GM12878 (cell line): ENCODE results near the gene MANBA. TPM values are rescaled to one million over a fixed set of nuclear protein-coding genes. Genes with fewer than 3 reads are reported as not detected.
A peak's percentile ranks its signal among the peaks of the same experiment; 100 is the strongest.

Experiments used
- ATAC-seq: fragments of 200-7000 bp; cut with Tn5 transposase; 3 replicates; pipeline ENCODE4 v1.9.1; 2020; ENCODE audit warnings: mild to moderate bottlenecking, moderate library complexity
- BruUV-seq: library from RNA; stranded (reverse); fragments of 400-500 nt; replicated peaks from 2 replicates; lab custom pipeline; 2021; lab: Mats Ljungman, UMichigan
- CTCF ChIA-PET: fragments of 300-600 bp; sonication (Branson Sonifier 250); formaldehyde crosslinking; extraction: SDS; loops from one replicate; lab custom pipeline; 2021; ENCODE audit warnings: inconsistent platforms; lab: Yijun Ruan, JAX
- POLR2A ChIA-PET: fragments of 350-600 bp; formaldehyde crosslinking; extraction: SDS; loops from one replicate; lab custom pipeline; 2021; ENCODE audit warnings: inconsistent platforms; lab: Charles Lee
- RAD21 ChIA-PET: fragments of 300-600 bp; sonication (Branson Sonifier 250); formaldehyde crosslinking; loops from one replicate; lab custom pipeline; 2023; ENCODE audit warnings: antibody characterized with exemption; ENCODE audit not compliant: unreplicated experiment; lab: Charles Lee
- SMC1A ChIA-PET: fragments of 300-600 bp; sonication (Branson Sonifier 250); formaldehyde crosslinking; loops from one replicate; lab custom pipeline; 2023; ENCODE audit not compliant: unreplicated experiment, uncharacterized antibody; lab: Charles Lee
- DNase-seq: peaks from one replicate; pipeline ENCODE4 v3.0.0-alpha.2; 2011; ENCODE audit warnings: low read depth, low spot score
- FAIRE-seq: peaks from 3 replicates; lab custom pipeline; 2011; peaks lifted over from hg19 to GRCh38; lab: Jason Lieb, UNC
- H2AFZ ChIP-seq: 2 replicates; pipeline ENCODE4 v1.6.0; 2011; ENCODE audit warnings: low read depth, low read length, control low read depth; ENCODE audit not compliant: control insufficient read depth
- H3K27ac ChIP-seq: 2 replicates; pipeline ENCODE4 v1.5.1; 2011; ENCODE audit warnings: control low read depth; ENCODE audit not compliant: control insufficient read depth, insufficient read depth
- H3K27me3 ChIP-seq, 2 experiments: replicated peaks in 1 of 2; 2 replicates each; pipeline versions ENCODE4 v1.6.0 to v1.6.1; 2011; ENCODE audit warnings: low read length in 1 of 2; ENCODE audit not compliant: control insufficient read depth in 2 of 2, insufficient read depth in 2 of 2
- H3K36me3 ChIP-seq, 2 experiments: 2 replicates each; pipeline ENCODE4 v1.5.1; 2011; ENCODE audit warnings: low read length in 1 of 2; ENCODE audit not compliant: control insufficient read depth in 2 of 2, insufficient read depth in 2 of 2
- H3K4me1 ChIP-seq: 2 replicates; pipeline ENCODE4 v1.6.1; 2011; ENCODE audit warnings: mild to moderate bottlenecking, low read length, moderate library complexity, mixed read lengths; ENCODE audit not compliant: control insufficient read depth, insufficient read depth
- H3K4me2 ChIP-seq: 2 replicates; pipeline ENCODE4 v1.6.0; 2011; ENCODE audit warnings: control low read depth; ENCODE audit not compliant: control insufficient read depth, insufficient read depth
- H3K4me3 ChIP-seq: fragments of 200-600 bp; sonication (generic); 2 replicates; pipeline ENCODE4 v1.5.1; 2016
- H3K79me2 ChIP-seq: 2 replicates; pipeline ENCODE4 v1.6.0; 2011; ENCODE audit warnings: low read length; ENCODE audit not compliant: control insufficient read depth, insufficient read depth
- H3K9ac ChIP-seq: 2 replicates; pipeline ENCODE4 v1.8.0; 2011; ENCODE audit warnings: low read length, control low read depth, mixed read lengths; ENCODE audit not compliant: control insufficient read depth, insufficient read depth
- H3K9me3 ChIP-seq: replicated peaks from 3 replicates; pipeline ENCODE4 v1.5.1; 2011; ENCODE audit warnings: mild to moderate bottlenecking, low read length; ENCODE audit not compliant: control insufficient read depth, insufficient read depth
- H4K20me1 ChIP-seq: 2 replicates; pipeline ENCODE4 v1.6.0; 2011; ENCODE audit not compliant: control insufficient read depth, insufficient read depth
- CBX5 ChIP-seq: sonication (generic); IDR thresholded peaks from 2 replicates; pipeline ENCODE4 v1.6.1; 2016; ENCODE audit warnings: low read depth, moderate library complexity, mild to moderate bottlenecking, inconsistent platforms
- GATAD2B ChIP-seq: fragments of 450-650 bp; conservative IDR thresholded peaks from 2 replicates; pipeline ENCODE4 v1.6.1; 2017; ENCODE audit warnings: low read depth, mild to moderate bottlenecking, moderate library complexity
- MEF2B ChIP-seq: fragments of 450-650 bp; IDR thresholded peaks from 2 replicates; pipeline ENCODE4 v1.6.1; 2018; ENCODE audit warnings: mild to moderate bottlenecking, moderate library complexity; ENCODE audit not compliant: partially characterized antibody, poor library complexity, severe bottlenecking
- NR2C1 ChIP-seq: fragments of 450-650 bp; IDR thresholded peaks from 2 replicates; pipeline ENCODE4 v1.6.1; 2017; ENCODE audit warnings: antibody characterized with exemption, mild to moderate bottlenecking, moderate library complexity
- NR2F1 ChIP-seq: fragments of 450-650 bp; conservative IDR thresholded peaks from 2 replicates; pipeline ENCODE4 v1.6.1; 2017; ENCODE audit warnings: mild to moderate bottlenecking
- PAX8 ChIP-seq: fragments of 450-650 bp; IDR thresholded peaks from 2 replicates; pipeline ENCODE4 v1.6.1; 2017; ENCODE audit warnings: mild to moderate bottlenecking, moderate library complexity
- POLR2AphosphoS5 ChIP-seq: IDR thresholded peaks from 2 replicates; pipeline ENCODE4 v1.6.1; 2011; ENCODE audit warnings: mild to moderate bottlenecking, low read length, inconsistent platforms
- RB1 ChIP-seq: fragments of 450-650 bp; formaldehyde crosslinking; IDR thresholded peaks from 2 replicates; pipeline ENCODE4 v1.6.1; 2017; ENCODE audit warnings: mild to moderate bottlenecking, borderline replicate concordance
- RCOR1 ChIP-seq: conservative IDR thresholded peaks from 2 replicates; pipeline ENCODE4 v1.6.1; 2012; ENCODE audit warnings: low read depth, low read length, improper control_type of control experiment
- RUNX3 ChIP-seq: IDR thresholded peaks from 2 replicates; pipeline ENCODE4 v1.6.1; 2012; ENCODE audit warnings: low read length, inconsistent platforms
- SMAD1 ChIP-seq: fragments of 450-650 bp; IDR thresholded peaks from 2 replicates; pipeline ENCODE4 v1.6.1; 2018; ENCODE audit warnings: mild to moderate bottlenecking, low read depth; ENCODE audit not compliant: partially characterized antibody
- STAT3 ChIP-seq: IDR thresholded peaks from 2 replicates; pipeline ENCODE4 v1.6.1; 2011; ENCODE audit warnings: low read depth, low read length, improper control_type of control experiment
- TARDBP ChIP-seq: IDR thresholded peaks from 2 replicates; pipeline ENCODE4 v1.6.1; 2016; ENCODE audit warnings: borderline replicate concordance
- TCF3 ChIP-seq: IDR thresholded peaks from 2 replicates; pipeline ENCODE4 v1.6.1; 2012; ENCODE audit warnings: low read depth, mild to moderate bottlenecking, low read length, borderline replicate concordance; ENCODE audit not compliant: insufficient read depth
- YBX1 ChIP-seq: fragments of 450-650 bp; IDR thresholded peaks from 2 replicates; pipeline ENCODE4 v1.6.1; 2016; ENCODE audit warnings: antibody characterized with exemption
- ZNF622 ChIP-seq: fragments of 450-650 bp; IDR thresholded peaks from 2 replicates; pipeline ENCODE4 v1.6.1; 2017; ENCODE audit warnings: mild to moderate bottlenecking, inconsistent platforms
- WGBS: methylation state at CpG from one replicate; pipeline ENCODE4 v1.1.6; 2016; ENCODE audit warnings: low lambda C conversion rate; ENCODE audit not compliant: insufficient replicate concordance, insufficient coverage; ENCODE audit errors: missing lambda C conversion rate; 5-methylcytosine and 5-hydroxymethylcytosine counted together
- in situ Hi-C: fragments of 300-500 bp; cut with MboI; formaldehyde crosslinking; loops from 9 replicates; pipeline ENCODE4 v1.14.3; 2018; ENCODE audit warnings: mixed read lengths
- intact Hi-C: fragments of 100-400 bp; cut with micrococcal nuclease; formaldehyde crosslinking; loops from one replicate; pipeline ENCODE4 v1.14.2; 2022; ENCODE audit not compliant: unreplicated experiment
- polyA plus RNA-seq, 11 experiments: library from polyadenylated mRNA; depleted of rRNA in 4 of 11; unstranded in 6 of 11; stranded (reverse) in 5 of 11; fragments of >200 nt; fragmentation: Nextera tagmentation in 4 of 11; fragmentation: Illumina TruSeq in 1 of 11; extraction: Ambion mirVana in 4 of 11; extraction: Trizol in 1 of 11; gene quantifications; 1 replicate in 1 of 11; 2 replicates in 10 of 11; pipeline versions ENCODE4 v1.2.1 to v1.2.3, GENCODE V29; 2011 to 2016; ENCODE audit warnings: inconsistent platforms in 2 of 11, missing spikeins in 2 of 11, low read depth in 1 of 11
- total RNA-seq, 4 experiments: library from RNA; depleted of rRNA in 3 of 4; stranded (reverse); fragments of >200 nt in 3 of 4; fragmentation: Illumina TruSeq in 1 of 4; extraction: Trizol in 1 of 4; gene quantifications; 2 replicates each; pipeline versions ENCODE4 v1.2.1 to v1.2.3, GENCODE V29; 2013 to 2021
- TF ChIP-seq, protein P1 (sequence below): fragments of 150-350 bp; IDR thresholded peaks from 2 replicates; pipeline ENCODE4 v1.6.1; 2016; ENCODE audit warnings: low read depth, low read length
- TF ChIP-seq, protein P2 (sequence below): fragments of 450-650 bp; IDR thresholded peaks from 2 replicates; pipeline ENCODE4 v1.6.1; 2017; ENCODE audit warnings: borderline replicate concordance
- TF ChIP-seq, protein P3 (sequence below): fragments of 150-350 bp; IDR thresholded peaks from 2 replicates; pipeline ENCODE4 v1.6.1; 2014; ENCODE audit warnings: mild to moderate bottlenecking, low read depth, low read length

Gene MANBA
- total and polyA plus RNA-seq, 10 of the 15 experiments (the other 5 are each of a cell fraction or from before 2014, with no cell fraction given): 3.8 to 19.0 (median 12.5) TPM

DNA sequence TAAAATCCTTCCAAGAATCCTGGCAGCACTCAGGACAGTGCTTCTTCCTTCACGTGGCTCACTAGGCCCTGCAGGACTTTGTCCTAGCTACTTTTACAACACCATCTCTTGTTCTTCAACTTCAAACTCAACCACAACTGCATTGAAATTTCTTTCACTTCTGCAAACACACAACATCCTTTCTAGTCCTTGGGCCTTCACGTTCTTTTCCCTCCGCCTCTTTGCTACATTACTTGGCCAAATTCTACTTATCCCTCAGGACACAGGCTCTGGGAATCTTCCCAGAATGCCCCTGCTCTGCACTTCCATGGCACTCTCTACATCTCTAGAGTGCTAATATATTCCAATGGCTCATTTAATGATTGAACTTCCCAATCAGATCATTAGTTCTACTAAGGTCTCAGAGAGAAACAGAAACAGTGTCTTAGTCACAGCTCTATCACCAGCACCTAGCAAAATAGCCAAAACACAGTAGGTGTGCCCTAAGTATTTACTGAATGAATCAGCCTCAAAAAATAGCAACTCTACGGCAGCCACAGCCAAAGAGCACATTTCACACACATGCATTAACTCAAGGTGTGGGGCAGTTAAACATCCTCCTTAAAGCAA is 73.3 kb downstream of the MANBA start:
- H2AFZ ChIP-seq: peak overlapping the region; percentile 70
- peak; percentile 87 for TF ChIP-seq RUNX3
- no peak; the same call in 1 of the 2 replicates for TF ChIP-seq PAX8
- no peak for TF ChIP-seq YBX1
- no peak for TF ChIP-seq STAT3
- TF ChIP-seq, protein P1, sequence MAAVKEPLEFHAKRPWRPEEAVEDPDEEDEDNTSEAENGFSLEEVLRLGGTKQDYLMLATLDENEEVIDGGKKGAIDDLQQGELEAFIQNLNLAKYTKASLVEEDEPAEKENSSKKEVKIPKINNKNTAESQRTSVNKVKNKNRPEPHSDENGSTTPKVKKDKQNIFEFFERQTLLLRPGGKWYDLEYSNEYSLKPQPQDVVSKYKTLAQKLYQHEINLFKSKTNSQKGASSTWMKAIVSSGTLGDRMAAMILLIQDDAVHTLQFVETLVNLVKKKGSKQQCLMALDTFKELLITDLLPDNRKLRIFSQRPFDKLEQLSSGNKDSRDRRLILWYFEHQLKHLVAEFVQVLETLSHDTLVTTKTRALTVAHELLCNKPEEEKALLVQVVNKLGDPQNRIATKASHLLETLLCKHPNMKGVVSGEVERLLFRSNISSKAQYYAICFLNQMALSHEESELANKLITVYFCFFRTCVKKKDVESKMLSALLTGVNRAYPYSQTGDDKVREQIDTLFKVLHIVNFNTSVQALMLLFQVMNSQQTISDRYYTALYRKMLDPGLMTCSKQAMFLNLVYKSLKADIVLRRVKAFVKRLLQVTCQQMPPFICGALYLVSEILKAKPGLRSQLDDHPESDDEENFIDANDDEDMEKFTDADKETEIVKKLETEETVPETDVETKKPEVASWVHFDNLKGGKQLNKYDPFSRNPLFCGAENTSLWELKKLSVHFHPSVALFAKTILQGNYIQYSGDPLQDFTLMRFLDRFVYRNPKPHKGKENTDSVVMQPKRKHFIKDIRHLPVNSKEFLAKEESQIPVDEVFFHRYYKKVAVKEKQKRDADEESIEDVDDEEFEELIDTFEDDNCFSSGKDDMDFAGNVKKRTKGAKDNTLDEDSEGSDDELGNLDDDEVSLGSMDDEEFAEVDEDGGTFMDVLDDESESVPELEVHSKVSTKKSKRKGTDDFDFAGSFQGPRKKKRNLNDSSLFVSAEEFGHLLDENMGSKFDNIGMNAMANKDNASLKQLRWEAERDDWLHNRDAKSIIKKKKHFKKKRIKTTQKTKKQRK: no peak
- no peak for TF ChIP-seq POLR2AphosphoS5
- peak; percentile 79; the same call in 1 of the 2 replicates for TF ChIP-seq CBX5
- TF ChIP-seq SMAD1: no peak
- no peak for TF ChIP-seq ZNF622
- no peak for TF ChIP-seq RB1
- TF ChIP-seq RCOR1: peak; percentile 79; the same call in 1 of the 2 replicates
- no peak for TF ChIP-seq TCF3
- TF ChIP-seq GATAD2B: no peak; the same call in 1 of the 2 replicates
- TF ChIP-seq TARDBP: no peak
- no peak for TF ChIP-seq NR2F1
- no peak for TF ChIP-seq NR2C1
- TF ChIP-seq, protein P2, sequence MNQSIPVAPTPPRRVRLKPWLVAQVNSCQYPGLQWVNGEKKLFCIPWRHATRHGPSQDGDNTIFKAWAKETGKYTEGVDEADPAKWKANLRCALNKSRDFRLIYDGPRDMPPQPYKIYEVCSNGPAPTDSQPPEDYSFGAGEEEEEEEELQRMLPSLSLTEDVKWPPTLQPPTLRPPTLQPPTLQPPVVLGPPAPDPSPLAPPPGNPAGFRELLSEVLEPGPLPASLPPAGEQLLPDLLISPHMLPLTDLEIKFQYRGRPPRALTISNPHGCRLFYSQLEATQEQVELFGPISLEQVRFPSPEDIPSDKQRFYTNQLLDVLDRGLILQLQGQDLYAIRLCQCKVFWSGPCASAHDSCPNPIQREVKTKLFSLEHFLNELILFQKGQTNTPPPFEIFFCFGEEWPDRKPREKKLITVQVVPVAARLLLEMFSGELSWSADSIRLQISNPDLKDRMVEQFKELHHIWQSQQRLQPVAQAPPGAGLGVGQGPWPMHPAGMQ: no peak
- TF ChIP-seq, protein P3, sequence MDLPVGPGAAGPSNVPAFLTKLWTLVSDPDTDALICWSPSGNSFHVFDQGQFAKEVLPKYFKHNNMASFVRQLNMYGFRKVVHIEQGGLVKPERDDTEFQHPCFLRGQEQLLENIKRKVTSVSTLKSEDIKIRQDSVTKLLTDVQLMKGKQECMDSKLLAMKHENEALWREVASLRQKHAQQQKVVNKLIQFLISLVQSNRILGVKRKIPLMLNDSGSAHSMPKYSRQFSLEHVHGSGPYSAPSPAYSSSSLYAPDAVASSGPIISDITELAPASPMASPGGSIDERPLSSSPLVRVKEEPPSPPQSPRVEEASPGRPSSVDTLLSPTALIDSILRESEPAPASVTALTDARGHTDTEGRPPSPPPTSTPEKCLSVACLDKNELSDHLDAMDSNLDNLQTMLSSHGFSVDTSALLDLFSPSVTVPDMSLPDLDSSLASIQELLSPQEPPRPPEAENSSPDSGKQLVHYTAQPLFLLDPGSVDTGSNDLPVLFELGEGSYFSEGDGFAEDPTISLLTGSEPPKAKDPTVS: no peak
- TF ChIP-seq MEF2B: peak; percentile 66

More for the DNA sequence above, 73.3 kb downstream of the MANBA start:
- no TSS peak for BruUV-seq
- Histone ChIP-seq H3K4me2 (peak overlapping the region; percentile 75), H3K4me3 (peak overlapping the region; percentile 54; the same call in 1 of the 2 replicates), H3K79me2 (peaks cover 6% of the 10 kb centered on the region), H3K27me3 (no peaks in the 10 kb centered on the region), H3K9me3 (no peaks in the 10 kb centered on the region), H3K36me3 (peaks cover 0 to 6% of the 10 kb centered on the region in 2 experiments; a peak in 2 of 4 replicates), H3K9ac (peak overlapping the region; percentile 33), H3K4me1 (peaks cover 36% of the 10 kb centered on the region), H3K27ac (peak overlapping the region; percentile 90), H4K20me1 (no peaks in the 10 kb centered on the region)
- POLR2A ChIA-PET: interaction anchor here (1.0 to 2.1 kb wide), 4 partner anchors 9 to 140 kb away, joined by 3 to 8 read pairs (median 4); partner anchors contain the start of gene UBE2D3
- peak; percentile 93 for DNase-seq
- SMC1A ChIA-PET: interaction anchor here (0.6 to 2.7 kb wide), 11 partner anchors 9 to 180 kb away, joined by 3 to 9 read pairs (median 4); no protein-coding TSS in a partner anchor
- ATAC-seq: peak; percentile 91
- FAIRE-seq: peak; percentile 93
- under 1% methylated on average over 4 of the region's 4 CpGs for WGBS
- RAD21 ChIA-PET: interaction anchor here (0.6 to 3.5 kb wide), 10 partner anchors 9 to 187 kb away, joined by 3 to 27 read pairs (median 5); partner anchors contain the start of genes MANBA and UBE2D3
- in situ Hi-C loops (no loop called here), intact Hi-C loops (loop anchor here (1.0 to 10.0 kb wide), 4 partner anchors 73 to 407 kb away; partner anchors contain the start of genes BDH2, CISD2 and MANBA)
- CTCF ChIA-PET: interaction anchor here (2.0 kb wide), 1 partner anchor 413 kb away, joined by 5 read pairs; the partner anchor contains the start of gene BDH2
